HCEC 1CT (cell line): ENCODE results near the gene AMOTL2.

Experiments
- DNase-seq: peaks from one replicate; pipeline ENCODE4 v3.0.0-alpha.2; 2017

The AMOTL2 gene

GRCh38 chr3:134351427-134351826, 22.8 kb downstream of the AMOTL2 start:
- no peak for DNase-seq

- no peak for DNase-seq
Measured at GRCh38 chr3:134350861-134351311, 23.4 kb downstream of the AMOTL2 start.

GRCh38 chr3:134350266-134350665, 24.0 kb downstream of the AMOTL2 start:
- no peak for DNase-seq

- DNase-seq, result peak; percentile 67
Measured at GRCh38 chr3:134348524-134348923, 25.7 kb downstream of the AMOTL2 start.

GRCh38 chr3:134347551-134347950, 26.7 kb downstream of the AMOTL2 start:
- DNase-seq, result no peak

- no peak for DNase-seq
Measured at GRCh38 chr3:134346744-134347143, 27.5 kb downstream of the AMOTL2 start.

GRCh38 chr3:134345202-134345601, 29.0 kb downstream of the AMOTL2 start:
- no peak for DNase-seq

GRCh38 chr3:134344560-134344959, 29.7 kb downstream of the AMOTL2 start:
- DNase-seq, result no peak

- DNase-seq, result no peak
Measured at GRCh38 chr3:134342259-134342658, 32.0 kb downstream of the AMOTL2 start.

GRCh38 chr3:134341389-134341788, 32.9 kb downstream of the AMOTL2 start:
- no peak for DNase-seq

- DNase-seq, result no peak
Measured at GRCh38 chr3:134340982-134341365, 33.3 kb downstream of the AMOTL2 start.

GRCh38 chr3:134340362-134340981, 33.8 kb downstream of the AMOTL2 start:
- no peak for DNase-seq

GRCh38 chr3:134339913-134340312, 34.3 kb downstream of the AMOTL2 start:
- DNase-seq, result no peak

GRCh38 chr3:134339331-134339730, 34.9 kb downstream of the AMOTL2 start:
- DNase-seq, result no peak

- DNase-seq, result no peak
Measured at GRCh38 chr3:134338516-134339261, 35.6 kb downstream of the AMOTL2 start.

GRCh38 chr3:134338201-134338512, 36.1 kb downstream of the AMOTL2 start:
- DNase-seq, result no peak

- no peak for DNase-seq
Measured at GRCh38 chr3:134337511-134338200, 36.6 kb downstream of the AMOTL2 start.

GRCh38 chr3:134337071-134337482, 37.2 kb downstream of the AMOTL2 start:
- no peak for DNase-seq

GRCh38 chr3:134336587-134336986, 37.7 kb downstream of the AMOTL2 start:
- peak; percentile 80 for DNase-seq

GRCh38 chr3:134334901-134335280, 39.4 kb downstream of the AMOTL2 start:
- no peak for DNase-seq

- no peak for DNase-seq
Measured at GRCh38 chr3:134334231-134334900, 39.9 kb downstream of the AMOTL2 start.

- DNase-seq, result peak; percentile 66
Measured at GRCh38 chr3:134333522-134334181, 40.6 kb downstream of the AMOTL2 start.

GRCh38 chr3:134332344-134332743, 41.9 kb downstream of the AMOTL2 start:
- DNase-seq, result no peak
